A673 (cell line): ENCODE results near the gene IRAK3. TPM values are rescaled to one million over a fixed set of nuclear protein-coding genes. Genes with fewer than 3 reads are reported as not detected.
A peak's percentile ranks its signal among the peaks of the same experiment; 100 is the strongest.

Experiments
- BruUV-seq: library from RNA; stranded (reverse); fragments of 400-500 nt; replicated peaks from 2 replicates; lab custom pipeline; 2021; lab: Mats Ljungman, UMichigan
- CTCF ChIA-PET: fragments of 300-600 bp; sonication (Branson Sonifier 250); formaldehyde crosslinking; loops from one replicate; lab custom pipeline; 2022; ENCODE audit warnings: antibody characterized with exemption; lab: Charles Lee
- POLR2A ChIA-PET: fragments of 300-600 bp; sonication (Branson Sonifier 250); formaldehyde crosslinking; loops from one replicate; lab custom pipeline; 2022; ENCODE audit warnings: antibody characterized with exemption; ENCODE audit not compliant: low non-redundant PET; lab: Charles Lee
- DNase-seq: peaks from one replicate; pipeline ENCODE4 v3.0.0-alpha.2; 2015; ENCODE audit warnings: low spot score
- H3K27ac ChIP-seq: fragments of 200-600 bp; sonication (generic); 2 replicates; pipeline ENCODE4 v1.5.1; 2016; ENCODE audit warnings: mixed run types, low read depth, mild to moderate bottlenecking, mixed read lengths, antibody characterized with exemption, low read length; ENCODE audit not compliant: poor library complexity, severe bottlenecking
- H3K27me3 ChIP-seq: fragments of 200-600 bp; sonication (generic); replicated peaks from 2 replicates; pipeline ENCODE4 v1.6.1; 2017; ENCODE audit warnings: mixed run types, low read depth, mild to moderate bottlenecking, mixed read lengths, antibody characterized with exemption, low read length; ENCODE audit not compliant: insufficient read depth, poor library complexity
- H3K36me3 ChIP-seq: fragments of 200-600 bp; sonication (generic); 2 replicates; pipeline ENCODE4 v1.6.1; 2016; ENCODE audit warnings: mixed run types, mild to moderate bottlenecking, mixed read lengths, antibody characterized with exemption, low read length; ENCODE audit not compliant: insufficient read depth, poor library complexity, severe bottlenecking
- H3K4me1 ChIP-seq: fragments of 200-600 bp; sonication (generic); 2 replicates; pipeline ENCODE4 v1.6.1; 2017; ENCODE audit warnings: mixed run types, mild to moderate bottlenecking, mixed read lengths, antibody characterized with exemption, low read length; ENCODE audit not compliant: insufficient read depth, poor library complexity, severe bottlenecking
- H3K4me3 ChIP-seq: fragments of 200-600 bp; sonication (generic); 2 replicates; pipeline ENCODE4 v1.5.1; 2016; ENCODE audit warnings: low read depth, mixed run types, mild to moderate bottlenecking, mixed read lengths, low read length; ENCODE audit not compliant: poor library complexity, severe bottlenecking
- H3K9me3 ChIP-seq: fragments of 200-600 bp; sonication (generic); 2 replicates; pipeline ENCODE4 v1.6.1; 2016; ENCODE audit warnings: mixed run types, low read depth, mild to moderate bottlenecking, mixed read lengths, antibody characterized with exemption, low read length; ENCODE audit not compliant: poor library complexity, severe bottlenecking
- CTCF ChIP-seq: fragments of 300-800, 200-600 bp; sonication (generic); conservative IDR thresholded peaks from 2 replicates; pipeline ENCODE4 v1.5.1; 2017; ENCODE audit warnings: low read depth, mild to moderate bottlenecking, antibody characterized with exemption, low read length, moderate library complexity, mixed read lengths
- EZH2 ChIP-seq: fragments of 200-600 bp; sonication (generic); IDR thresholded peaks from 2 replicates; pipeline ENCODE4 v1.6.1; 2017; ENCODE audit warnings: borderline replicate concordance, low read depth, mild to moderate bottlenecking, mixed read lengths, antibody characterized with exemption, low read length; ENCODE audit not compliant: poor library complexity, severe bottlenecking
- intact Hi-C: fragments of 100-400 bp; cut with micrococcal nuclease; formaldehyde crosslinking; loops from one replicate; pipeline ENCODE4 v1.10.0; 2022; ENCODE audit not compliant: unreplicated experiment
- total RNA-seq: library from RNA; stranded (reverse); gene quantifications from 2 replicates; pipeline ENCODE4 v1.2.3, GENCODE V29; 2021

IRAK3 gene
- total RNA-seq, 1 experiment from 2014 or later, result 0.19 TPM

GRCh38 chr12:66187821-66188220, 1.2 kb upstream of the IRAK3 start:
- Histone ChIP-seq H3K27ac (no peak overlapping the region), H3K27me3 (peaks cover 4% of the 10 kb centered on the region), H3K9me3 (no peaks in the 10 kb centered on the region), H3K36me3 (no peaks in the 10 kb centered on the region), H3K4me3 (no peak overlapping the region), H3K4me1 (no peaks in the 10 kb centered on the region)
- TF ChIP-seq CTCF (no peak), EZH2 (no peak)
- BruUV-seq, result no TSS peak
- no peak for DNase-seq
- ChIA-PET POLR2A (no interaction called here), CTCF (no interaction called here)
- intact Hi-C loops, result no loop called here

GRCh38 chr12:66189486-66189843, 451 bp downstream of the IRAK3 start:
- CTCF ChIA-PET, result no interaction called here

GRCh38 chr12:66189889-66190288, 875 bp downstream of the IRAK3 start:
- H3K36me3 ChIP-seq, result no peaks in the 10 kb centered on the region
- POLR2A ChIA-PET, result no interaction called here
- no peak overlapping the region for H3K27ac ChIP-seq
- peaks cover 4% of the 10 kb centered on the region for H3K27me3 ChIP-seq
- no peaks in the 10 kb centered on the region for H3K9me3 ChIP-seq
- CTCF ChIA-PET, result no interaction called here
- H3K4me3 ChIP-seq, result no peak overlapping the region
- no TSS peak for BruUV-seq
- TF ChIP-seq CTCF (no peak), EZH2 (no peak)
- DNase-seq, result no peak
- intact Hi-C loops, result no loop called here
- no peaks in the 10 kb centered on the region for H3K4me1 ChIP-seq

More at GRCh38 chr12:66189486-66189843, 451 bp downstream of the IRAK3 start:
- POLR2A ChIA-PET, result no interaction called here
- Histone ChIP-seq H3K4me1 (no peaks in the 10 kb centered on the region), H3K27ac (no peak overlapping the region), H3K4me3 (peak overlapping the region; percentile 24), H3K36me3 (no peaks in the 10 kb centered on the region), H3K27me3 (peaks cover 4% of the 10 kb centered on the region), H3K9me3 (no peaks in the 10 kb centered on the region)
- TF ChIP-seq EZH2 (no peak), CTCF (no peak)
- intact Hi-C loops, result no loop called here
- BruUV-seq, result no TSS peak
- DNase-seq, result no peak
